ENCODE data around the gene A3GALT2.
A peak's percentile ranks its signal among the peaks of the same experiment; 100 is the strongest.

The A3GALT2 gene

GRCh38 chr1:33359931-33360330 is 39.0 kb upstream of the A3GALT2 start:
- H3K27me3 Mint-ChIP-seq, result no peaks in the 10 kb centered on the region
- no peaks in the 10 kb centered on the region for H3K9me3 Mint-ChIP-seq
- H3K4me1 Mint-ChIP-seq (ENCODE audit: low read depth), result peaks cover 17% of the 10 kb centered on the region
- no peak overlapping the region for H3K4me3 Mint-ChIP-seq
- peaks cover 35% of the 10 kb centered on the region for H3K36me3 Mint-ChIP-seq (ENCODE audit: low read depth)
- intact Hi-C loops (cut with micrococcal nuclease), result no loop called here
- no peak overlapping the region for H3K27ac Mint-ChIP-seq

GRCh38 chr1:33358795-33359503 is 38.1 kb upstream of the A3GALT2 start:
- intact Hi-C loops (cut with micrococcal nuclease), result no loop called here
- Mint-ChIP-seq H3K36me3 (ENCODE audit: low read depth) (peaks cover 36% of the 10 kb centered on the region), H3K27ac (no peak overlapping the region), H3K9me3 (no peaks in the 10 kb centered on the region), H3K4me1 (ENCODE audit: low read depth) (peaks cover 17% of the 10 kb centered on the region), H3K4me3 (no peak overlapping the region), H3K27me3 (no peaks in the 10 kb centered on the region)

GRCh38 chr1:33358114-33358794 is 37.4 kb upstream of the A3GALT2 start:
- no peak overlapping the region for H3K27ac Mint-ChIP-seq
- H3K4me3 Mint-ChIP-seq, result no peak overlapping the region
- H3K9me3 Mint-ChIP-seq, result no peaks in the 10 kb centered on the region
- H3K27me3 Mint-ChIP-seq, result no peaks in the 10 kb centered on the region
- peaks cover 42% of the 10 kb centered on the region for H3K36me3 Mint-ChIP-seq (ENCODE audit: low read depth)
- H3K4me1 Mint-ChIP-seq (ENCODE audit: low read depth), result peaks cover 17% of the 10 kb centered on the region
- intact Hi-C loops (cut with micrococcal nuclease), result no loop called here

- Mint-ChIP-seq H3K27me3 (no peaks in the 10 kb centered on the region), H3K9me3 (no peaks in the 10 kb centered on the region), H3K27ac (no peak overlapping the region), H3K4me1 (ENCODE audit: low read depth) (peaks cover 14% of the 10 kb centered on the region), H3K36me3 (ENCODE audit: low read depth) (peaks cover 39% of the 10 kb centered on the region), H3K4me3 (no peak overlapping the region)
- intact Hi-C loops (cut with micrococcal nuclease), result no loop called here
These were observed 36.2 kb upstream of the A3GALT2 start for GRCh38 chr1:33357099-33357498.

GRCh38 chr1:33354707-33355316 is 33.9 kb upstream of the A3GALT2 start:
- H3K9me3 Mint-ChIP-seq, result no peaks in the 10 kb centered on the region
- intact Hi-C loops (cut with micrococcal nuclease), result no loop called here
- H3K4me1 Mint-ChIP-seq (ENCODE audit: low read depth), result peaks cover 12% of the 10 kb centered on the region
- no peak overlapping the region for H3K4me3 Mint-ChIP-seq
- no peak overlapping the region for H3K27ac Mint-ChIP-seq
- H3K36me3 Mint-ChIP-seq (ENCODE audit: low read depth), result peaks cover 31% of the 10 kb centered on the region
- no peaks in the 10 kb centered on the region for H3K27me3 Mint-ChIP-seq

- Mint-ChIP-seq H3K4me1 (ENCODE audit: low read depth) (peaks cover 16% of the 10 kb centered on the region), H3K4me3 (no peak overlapping the region), H3K27me3 (no peaks in the 10 kb centered on the region), H3K9me3 (no peaks in the 10 kb centered on the region), H3K27ac (no peak overlapping the region), H3K36me3 (ENCODE audit: low read depth) (peaks cover 38% of the 10 kb centered on the region)
- intact Hi-C loops (cut with micrococcal nuclease), result no loop called here
These were observed 32.6 kb upstream of the A3GALT2 start for GRCh38 chr1:33353531-33353930.

- H3K4me3 Mint-ChIP-seq, result no peak overlapping the region
- intact Hi-C loops (cut with micrococcal nuclease), result no loop called here
- peaks cover 37% of the 10 kb centered on the region for H3K4me1 Mint-ChIP-seq (ENCODE audit: low read depth)
- H3K36me3 Mint-ChIP-seq (ENCODE audit: low read depth), result peaks cover 42% of the 10 kb centered on the region
- H3K9me3 Mint-ChIP-seq, result no peaks in the 10 kb centered on the region
- H3K27ac Mint-ChIP-seq, result no peak overlapping the region
- no peaks in the 10 kb centered on the region for H3K27me3 Mint-ChIP-seq
These were observed 30.4 kb upstream of the A3GALT2 start for GRCh38 chr1:33351281-33351660.

- Mint-ChIP-seq H3K36me3 (ENCODE audit: low read depth) (peaks cover 42% of the 10 kb centered on the region), H3K27ac (peak overlapping the region; percentile 93), H3K4me3 (peak overlapping the region; percentile 89), H3K9me3 (no peaks in the 10 kb centered on the region), H3K4me1 (ENCODE audit: low read depth) (peaks cover 39% of the 10 kb centered on the region), H3K27me3 (no peaks in the 10 kb centered on the region)
- intact Hi-C loops (cut with micrococcal nuclease), result no loop called here
These were observed 29.8 kb upstream of the A3GALT2 start for GRCh38 chr1:33350611-33351280.

- peak overlapping the region; percentile 89 for H3K4me3 Mint-ChIP-seq
These were observed 29.1 kb upstream of the A3GALT2 start for GRCh38 chr1:33349778-33350610.

GRCh38 chr1:33349081-33349759 is 28.3 kb upstream of the A3GALT2 start:
- Mint-ChIP-seq H3K27ac (peak overlapping the region; percentile 87), H3K36me3 (ENCODE audit: low read depth) (peaks cover 27% of the 10 kb centered on the region), H3K9me3 (no peaks in the 10 kb centered on the region), H3K4me1 (ENCODE audit: low read depth) (peaks cover 39% of the 10 kb centered on the region), H3K4me3 (peak overlapping the region; percentile 89), H3K27me3 (no peaks in the 10 kb centered on the region)
- intact Hi-C loops (cut with micrococcal nuclease), result no loop called here

More at GRCh38 chr1:33349778-33350610, 29.1 kb upstream of the A3GALT2 start:
- no peaks in the 10 kb centered on the region for H3K9me3 Mint-ChIP-seq
- H3K36me3 Mint-ChIP-seq (ENCODE audit: low read depth), result peaks cover 35% of the 10 kb centered on the region
- peaks cover 39% of the 10 kb centered on the region for H3K4me1 Mint-ChIP-seq (ENCODE audit: low read depth)
- H3K27me3 Mint-ChIP-seq, result no peaks in the 10 kb centered on the region
- peak overlapping the region; percentile 93 for H3K27ac Mint-ChIP-seq
- intact Hi-C loops (cut with micrococcal nuclease), result no loop called here

GRCh38 chr1:33348676-33349080 is 27.8 kb upstream of the A3GALT2 start:
- Mint-ChIP-seq H3K27me3 (no peaks in the 10 kb centered on the region), H3K9me3 (no peaks in the 10 kb centered on the region), H3K27ac (peak overlapping the region; percentile 87), H3K4me3 (peak overlapping the region; percentile 89), H3K36me3 (ENCODE audit: low read depth) (peaks cover 24% of the 10 kb centered on the region), H3K4me1 (ENCODE audit: low read depth) (peaks cover 39% of the 10 kb centered on the region)
- intact Hi-C loops (cut with micrococcal nuclease), result no loop called here

GRCh38 chr1:33348194-33348593 is 27.3 kb upstream of the A3GALT2 start:
- Mint-ChIP-seq H3K4me1 (ENCODE audit: low read depth) (peaks cover 39% of the 10 kb centered on the region), H3K36me3 (ENCODE audit: low read depth) (peaks cover 22% of the 10 kb centered on the region), H3K4me3 (peak overlapping the region; percentile 89), H3K9me3 (no peaks in the 10 kb centered on the region), H3K27ac (peak overlapping the region; percentile 87), H3K27me3 (no peaks in the 10 kb centered on the region)
- intact Hi-C loops (cut with micrococcal nuclease), result no loop called here

- intact Hi-C loops (cut with micrococcal nuclease), result no loop called here
- Mint-ChIP-seq H3K36me3 (ENCODE audit: low read depth) (peaks cover 26% of the 10 kb centered on the region), H3K27ac (peak overlapping the region; percentile 41), H3K27me3 (no peaks in the 10 kb centered on the region), H3K4me1 (ENCODE audit: low read depth) (peaks cover 44% of the 10 kb centered on the region), H3K9me3 (no peaks in the 10 kb centered on the region), H3K4me3 (peak overlapping the region; percentile 62)
These were observed 26.7 kb upstream of the A3GALT2 start for GRCh38 chr1:33347650-33347992.

Measured in dendritic cell treated with granulocyte-macrophage colony-stimulating factor and Interleukin-4, amounts not matched to agents 40 ng/mL and 50 ng/mL, for 4 days (primary cell).